A673 (cell line): Measurements from ENCODE around the gene BMP2K.

Source experiments
- EZH2 ChIP-seq: fragments of 200-600 bp; sonication (generic); IDR thresholded peaks from 2 replicates; pipeline ENCODE4 v1.6.1; 2017; ENCODE audit warnings: borderline replicate concordance, low read depth, mild to moderate bottlenecking, mixed read lengths, antibody characterized with exemption, low read length; ENCODE audit not compliant: poor library complexity, severe bottlenecking
- TF ChIP-seq, protein P1 (sequence below): fragments of 300-800, 200-600 bp; sonication (generic); conservative IDR thresholded peaks from 2 replicates; pipeline ENCODE4 v1.5.1; 2017; ENCODE audit warnings: low read depth, mild to moderate bottlenecking, antibody characterized with exemption, low read length, moderate library complexity, mixed read lengths

DNA sequence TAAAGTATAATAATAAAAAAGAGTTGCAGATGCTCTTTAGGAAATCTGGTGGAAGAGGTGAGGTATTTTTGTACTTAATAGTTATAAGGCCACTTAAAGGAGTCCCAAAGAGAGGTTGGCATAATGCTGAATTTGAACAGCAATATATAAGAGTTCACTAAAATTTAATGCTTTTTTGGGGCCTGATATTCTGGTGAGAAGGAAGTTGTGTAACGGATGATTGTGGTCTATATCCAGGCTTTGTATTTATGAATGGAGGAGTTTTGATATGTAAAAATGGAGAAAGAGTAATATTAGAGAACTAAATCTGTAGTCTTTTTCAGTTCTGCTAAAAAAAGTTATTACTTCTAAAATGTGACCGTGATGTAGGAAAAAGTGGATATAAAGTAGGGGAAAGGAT is 20.4 kb downstream of the BMP2K start:
- TF ChIP-seq, protein P1, sequence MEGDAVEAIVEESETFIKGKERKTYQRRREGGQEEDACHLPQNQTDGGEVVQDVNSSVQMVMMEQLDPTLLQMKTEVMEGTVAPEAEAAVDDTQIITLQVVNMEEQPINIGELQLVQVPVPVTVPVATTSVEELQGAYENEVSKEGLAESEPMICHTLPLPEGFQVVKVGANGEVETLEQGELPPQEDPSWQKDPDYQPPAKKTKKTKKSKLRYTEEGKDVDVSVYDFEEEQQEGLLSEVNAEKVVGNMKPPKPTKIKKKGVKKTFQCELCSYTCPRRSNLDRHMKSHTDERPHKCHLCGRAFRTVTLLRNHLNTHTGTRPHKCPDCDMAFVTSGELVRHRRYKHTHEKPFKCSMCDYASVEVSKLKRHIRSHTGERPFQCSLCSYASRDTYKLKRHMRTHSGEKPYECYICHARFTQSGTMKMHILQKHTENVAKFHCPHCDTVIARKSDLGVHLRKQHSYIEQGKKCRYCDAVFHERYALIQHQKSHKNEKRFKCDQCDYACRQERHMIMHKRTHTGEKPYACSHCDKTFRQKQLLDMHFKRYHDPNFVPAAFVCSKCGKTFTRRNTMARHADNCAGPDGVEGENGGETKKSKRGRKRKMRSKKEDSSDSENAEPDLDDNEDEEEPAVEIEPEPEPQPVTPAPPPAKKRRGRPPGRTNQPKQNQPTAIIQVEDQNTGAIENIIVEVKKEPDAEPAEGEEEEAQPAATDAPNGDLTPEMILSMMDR: no peak
- no peak for TF ChIP-seq EZH2
